WTC11 (cell line): ENCODE measurements around the gene ARL5B. TPM values are rescaled to one million over a fixed set of nuclear protein-coding genes. Genes with fewer than 3 reads are reported as not detected.
A peak's percentile ranks its signal among the peaks of the same experiment; 100 is the strongest.

Experiments used
- ATAC-seq: fragments of 200-7000 bp; cut with Tn5 transposase; 2 replicates; pipeline ENCODE4 v1.10.0; 2021; ENCODE audit warnings: mild to moderate bottlenecking, moderate library complexity
- CTCF ChIA-PET: fragments of 300-600 bp; sonication (Branson Sonifier 250); formaldehyde crosslinking; loops from one replicate; lab custom pipeline; 2021; ENCODE audit warnings: antibody characterized with exemption; lab: Charles Lee
- POLR2A ChIA-PET: fragments of 350-600 bp; sonication (Branson Sonifier 250); formaldehyde crosslinking; loops from one replicate; lab custom pipeline; 2021; ENCODE audit warnings: antibody characterized with exemption; lab: Charles Lee
- DNase-seq: peaks from one replicate; pipeline ENCODE4 v3.0.0; 2021; ENCODE audit warnings: low spot score
- H3K27ac Mint-ChIP-seq: 2 replicates; pipeline ENCODE4 v1.8.0; 2021; ENCODE audit warnings: mixed read lengths
- H3K27me3 Mint-ChIP-seq: 2 replicates; pipeline ENCODE4 v1.8.0; 2021; ENCODE audit warnings: low read depth, mild to moderate bottlenecking, moderate library complexity, mixed read lengths
- H3K36me3 Mint-ChIP-seq: 2 replicates; pipeline ENCODE4 v1.8.0; 2021; ENCODE audit warnings: mixed read lengths
- H3K4me1 Mint-ChIP-seq: 2 replicates; pipeline ENCODE4 v1.8.0; 2022; ENCODE audit warnings: mixed read lengths
- H3K4me3 Mint-ChIP-seq: 2 replicates; pipeline ENCODE4 v1.8.0; 2021; ENCODE audit warnings: mild to moderate bottlenecking, moderate library complexity, mixed read lengths
- H3K9me3 Mint-ChIP-seq: 2 replicates; pipeline ENCODE4 v1.8.0; 2021; ENCODE audit warnings: mixed read lengths
- CDX4 ChIP-seq: fragments of 250-450 bp; sonication (Bioruptor Pico); IDR thresholded peaks from 2 replicates; pipeline ENCODE4 v1.9.0; 2021; ENCODE audit warnings: moderate library complexity, mild to moderate bottlenecking, inconsistent platforms, borderline replicate concordance
- ERG ChIP-seq: fragments of 250-450 bp; sonication (Bioruptor Pico); IDR thresholded peaks from 2 replicates; pipeline ENCODE4 v1.8.0; 2021; ENCODE audit warnings: mild to moderate bottlenecking
- GRHL2 ChIP-seq: fragments of 250-450 bp; sonication (Bioruptor Pico); IDR thresholded peaks from 2 replicates; pipeline ENCODE4 v1.8.0; 2022; ENCODE audit warnings: mild to moderate bottlenecking, moderate library complexity; ENCODE audit not compliant: insufficient replicate concordance, severe bottlenecking
- HMGXB4 ChIP-seq: sonication (generic); formaldehyde crosslinking; IDR thresholded peaks from 2 replicates; pipeline ENCODE4 v1.8.1; 2023; ENCODE audit warnings: mild to moderate bottlenecking, moderate library complexity, missing genetic modification reagents
- MLX ChIP-seq: sonication (generic); formaldehyde crosslinking; IDR thresholded peaks from 2 replicates; pipeline ENCODE4 v1.8.1; 2023; ENCODE audit warnings: mild to moderate bottlenecking, missing genetic modification reagents, moderate library complexity
- MYBL2 ChIP-seq: sonication (generic); formaldehyde crosslinking; IDR thresholded peaks from 2 replicates; pipeline ENCODE4 v1.8.1; 2023; ENCODE audit warnings: mild to moderate bottlenecking, moderate library complexity, missing genetic modification reagents
- PREB ChIP-seq: sonication (generic); formaldehyde crosslinking; IDR thresholded peaks from 2 replicates; pipeline ENCODE4 v1.8.1; 2022; ENCODE audit warnings: mild to moderate bottlenecking, missing genetic modification reagents, moderate library complexity, borderline replicate concordance
- PRRX2 ChIP-seq: fragments of 250-450 bp; sonication (Bioruptor Pico); IDR thresholded peaks from 2 replicates; pipeline ENCODE4 v1.8.0; 2021; ENCODE audit warnings: mild to moderate bottlenecking
- SMAD4 ChIP-seq: sonication (generic); formaldehyde crosslinking; IDR thresholded peaks from 2 replicates; pipeline ENCODE4 v1.8.0; 2022; ENCODE audit warnings: mild to moderate bottlenecking, missing genetic modification reagents
- TEAD4 ChIP-seq: sonication (generic); formaldehyde crosslinking; IDR thresholded peaks from 2 replicates; pipeline ENCODE4 v1.8.0; 2022; ENCODE audit warnings: mild to moderate bottlenecking, missing genetic modification reagents
- ZBTB43 ChIP-seq: sonication (generic); formaldehyde crosslinking; IDR thresholded peaks from 2 replicates; pipeline ENCODE4 v1.8.1; 2023; ENCODE audit warnings: mild to moderate bottlenecking, missing genetic modification reagents
- ZNF121 ChIP-seq: sonication (generic); formaldehyde crosslinking; IDR thresholded peaks from 2 replicates; pipeline ENCODE4 v1.8.0; 2023; ENCODE audit warnings: missing genetic modification reagents
- ZNF232 ChIP-seq: sonication (generic); formaldehyde crosslinking; IDR thresholded peaks from 2 replicates; pipeline ENCODE4 v1.8.0; 2022; ENCODE audit warnings: mild to moderate bottlenecking, missing genetic modification reagents
- ZNF396 ChIP-seq: fragments of 250-450 bp; sonication (Bioruptor Pico); IDR thresholded peaks from 2 replicates; pipeline ENCODE4 v1.8.0; 2021; ENCODE audit warnings: mild to moderate bottlenecking, moderate library complexity, borderline replicate concordance
- ZNF416 ChIP-seq: fragments of 250-450 bp; sonication (Bioruptor Pico); IDR thresholded peaks from 2 replicates; pipeline ENCODE4 v1.9.0; 2021; ENCODE audit warnings: mild to moderate bottlenecking, inconsistent platforms
- ZNF512 ChIP-seq: sonication (generic); formaldehyde crosslinking; IDR thresholded peaks from 2 replicates; pipeline ENCODE4 v1.8.1; 2022; ENCODE audit warnings: missing genetic modification reagents, borderline replicate concordance
- ZNF532 ChIP-seq: fragments of 250-450 bp; sonication (Bioruptor Pico); IDR thresholded peaks from 2 replicates; pipeline ENCODE4 v1.9.0; 2021; ENCODE audit warnings: mild to moderate bottlenecking, borderline replicate concordance
- total RNA-seq: library from RNA; stranded (reverse); gene quantifications from 3 replicates; pipeline ENCODE4 v1.2.3, GENCODE V29; 2021

Gene ARL5B
- total RNA-seq, 1 experiment from 2014 or later: 44.1 TPM

- TF ChIP-seq ZNF512 (CRISPR knock-in tag) (no peak), MYBL2 (no peak), HMGXB4 (CRISPR knock-in tag) (no peak), SMAD4 (CRISPR knock-in tag) (no peak), PREB (CRISPR knock-in tag) (no peak), TEAD4 (CRISPR knock-in tag) (no peak), ZNF532 (no peak), PRRX2 (CRISPR knock-in tag) (no peak), ZNF396 (CRISPR knock-in tag) (no peak)
- TF ChIP-seq, all 79 proteins: peak for 0
These were observed 6.1 kb upstream of the ARL5B start (continued) for GRCh38 chr10:18653112-18653511.

- H3K27me3 Mint-ChIP-seq: no peaks in the 10 kb centered on the region
- ATAC-seq (no peak), DNase-seq (no peak)
- H3K36me3 Mint-ChIP-seq: 0 out of 2 replicates have a peak, but pooled peaks cover 4% of the 10 kb centered on the region
- H3K9me3 Mint-ChIP-seq: no peaks in the 10 kb centered on the region
- CTCF ChIA-PET: no interaction called here
- H3K4me3 Mint-ChIP-seq: no peak overlapping the region
- POLR2A ChIA-PET: no interaction called here
- peaks cover 25% of the 10 kb centered on the region for H3K4me1 Mint-ChIP-seq
- no peak overlapping the region for H3K27ac Mint-ChIP-seq
- TF ChIP-seq ZNF121 (no peak), TEAD4 (CRISPR knock-in tag) (no peak)
These were observed 2.5 kb upstream of the ARL5B start for GRCh38 chr10:18656724-18657123.

- CTCF ChIA-PET: no interaction called here
- no peak for TF ChIP-seq ZNF416
- no peak for TF ChIP-seq ZNF232
- no peak for TF ChIP-seq ZBTB43 (CRISPR knock-in tag)
- TF ChIP-seq MLX (CRISPR knock-in tag): no peak
- TF ChIP-seq CDX4 (CRISPR knock-in tag): no peak
- no peak for TF ChIP-seq ERG (CRISPR knock-in tag)
- TF ChIP-seq GRHL2: no peak
These were observed 733 bp upstream of the ARL5B start for GRCh38 chr10:18658271-18659124.

More at GRCh38 chr10:18658271-18659124, 733 bp upstream of the ARL5B start:
- POLR2A ChIA-PET: interaction anchor here (0.5 to 1.0 kb wide), 12 partner anchors 9 to 1657 kb away, joined by 3 to 6 read pairs (median 3); no protein-coding TSS in a partner anchor
- H3K27ac Mint-ChIP-seq: peak overlapping the region; percentile 92
- H3K36me3 Mint-ChIP-seq: 0 out of 2 replicates have a peak, but pooled peaks cover 4% of the 10 kb centered on the region
- peaks cover 27% of the 10 kb centered on the region for H3K4me1 Mint-ChIP-seq
- no peaks in the 10 kb centered on the region for H3K9me3 Mint-ChIP-seq
- H3K27me3 Mint-ChIP-seq: no peaks in the 10 kb centered on the region
- peak overlapping the region; percentile 99 for H3K4me3 Mint-ChIP-seq
- DNase-seq (no peak), ATAC-seq (peak; percentile 7)
